EH (cell line): ENCODE results near the gene CASKIN1.
"Not testable (repeated sequence)": the region's sequence is repeated elsewhere in the genome, so short reads cannot be mapped to it uniquely, and the experiment has no call there.

Experiments
- DNase-seq: peaks from one replicate; pipeline ENCODE4 v3.0.0-alpha.2; 2015; ENCODE audit warnings: low read depth

The CASKIN1 gene

GRCh38 chr16:2196162-2196980 is at the start of gene CASKIN1:
Gene CASKIN1 (minus strand): TSS chr16:2196605. CDS start chr16:2196432, 173 bp downstream.
- peak; percentile 38 for DNase-seq

- DNase-seq, result no peak
These were observed 48.8 kb upstream of the CASKIN1 start for GRCh38 chr16:2244926-2245795.

- no peak for DNase-seq
These were observed 47.9 kb upstream of the CASKIN1 start for GRCh38 chr16:2244301-2244700.

- DNase-seq, result no peak
These were observed 47.4 kb upstream of the CASKIN1 start for GRCh38 chr16:2243781-2244180.

- no peak for DNase-seq
These were observed 46.7 kb upstream of the CASKIN1 start for GRCh38 chr16:2243031-2243528.

GRCh38 chr16:2242598-2242997 is 46.2 kb upstream of the CASKIN1 start:
- no peak for DNase-seq

GRCh38 chr16:2240331-2240730 is 43.9 kb upstream of the CASKIN1 start:
- DNase-seq, result not testable (repeated sequence)

GRCh38 chr16:2238838-2239675 is 42.7 kb upstream of the CASKIN1 start:
- no peak for DNase-seq

GRCh38 chr16:2238150-2238837 is 41.9 kb upstream of the CASKIN1 start:
- no peak for DNase-seq

- DNase-seq, result no peak
These were observed 41.2 kb upstream of the CASKIN1 start for GRCh38 chr16:2237493-2238149.

- DNase-seq, result no peak
These were observed 40.7 kb upstream of the CASKIN1 start for GRCh38 chr16:2237102-2237482.

GRCh38 chr16:2236337-2237101 is 40.1 kb upstream of the CASKIN1 start, which contains the start of gene DNASE1L2:
Gene DNASE1L2 (plus strand): TSS chr16:2236444. CDS start chr16:2236817, 373 bp downstream.
- DNase-seq, result peak; percentile 50

GRCh38 chr16:2235695-2236336 is 39.4 kb upstream of the CASKIN1 start:
- DNase-seq, result no peak

GRCh38 chr16:2235234-2235651 is 38.8 kb upstream of the CASKIN1 start:
- no peak for DNase-seq

- DNase-seq, result no peak
These were observed 38.4 kb upstream of the CASKIN1 start for GRCh38 chr16:2234813-2235170.

GRCh38 chr16:2233872-2234812 is 37.7 kb upstream of the CASKIN1 start:
- DNase-seq, result no peak

GRCh38 chr16:2233046-2233775 is 36.8 kb upstream of the CASKIN1 start:
- no peak for DNase-seq
